Measurements from ENCODE around the gene PLCB4. TPM values are rescaled to one million over a fixed set of nuclear protein-coding genes. Genes with fewer than 3 reads are reported as not detected.

PLCB4 gene
- total RNA-seq, 1 experiment from 2014 or later, result 0.07 TPM

- DNase-seq, result no peak
- Histone ChIP-seq H3K36me3 (no peaks in the 10 kb centered on the region), H3K9me3 (no peaks in the 10 kb centered on the region), H3K27me3 (no peaks in the 10 kb centered on the region), H3K4me3 (no peak overlapping the region)
Measured at GRCh38 chr20:9523636-9524035, 454.7 kb downstream of the PLCB4 start.
